Vagina (tissue), 2 donors: ENCODE measurements around the gene LMOD1. TPM values are rescaled to one million over a fixed set of nuclear protein-coding genes. Genes with fewer than 3 reads are reported as not detected.
"Not testable (repeated sequence)": the region's sequence is repeated elsewhere in the genome, so short reads cannot be mapped to it uniquely, and the experiment has no call there.

ENCODE experiments used
- DNase-seq, 2 donors: peaks; one replicate each; pipeline ENCODE4 v3.0.0-alpha.2; 2017; ENCODE audit errors: extremely low spot score in 2 of 2
- H3K27ac ChIP-seq: fragments of 200-600 bp; sonication (generic); one replicate; pipeline ENCODE4 v1.5.1; 2019
- H3K27me3 ChIP-seq: fragments of 200-600 bp; sonication (generic); one replicate; pipeline ENCODE4 v1.5.1; 2019
- H3K36me3 ChIP-seq, 2 donors: fragments of 200-600 bp; sonication (generic); one replicate each; pipeline ENCODE4 v1.5.1; 2017 to 2019
- H3K4me1 ChIP-seq: fragments of 200-600 bp; sonication (generic); one replicate; pipeline ENCODE4 v1.5.1; 2019
- H3K4me3 ChIP-seq, 2 donors: fragments of 200-600 bp; sonication (generic); 1 replicate in 1 of 2; 2 replicates in 1 of 2; pipeline ENCODE4 v1.5.1; 2016 to 2019
- H3K9me3 ChIP-seq: fragments of 200-600 bp; sonication (generic); one replicate; pipeline ENCODE4 v1.5.1; 2019
- CTCF ChIP-seq, 3 experiments: fragments of 450-650 bp in 2 of 3; fragments of 200-600 bp in 1 of 3; sonication (generic) in 1 of 3; IDR thresholded peaks; one replicate each; pipeline ENCODE4 v1.5.1; 2017 to 2019; ENCODE audit warnings: antibody characterized with exemption in 3 of 3, mild to moderate bottlenecking in 2 of 3, moderate library complexity in 2 of 3
- POLR2A ChIP-seq, 2 donors: fragments of 450-650 bp; IDR thresholded peaks; one replicate each; pipeline ENCODE4 v1.6.1; 2017; ENCODE audit warnings: antibody characterized with exemption in 2 of 2, mild to moderate bottlenecking in 2 of 2, moderate library complexity in 2 of 2
- POLR2AphosphoS5 ChIP-seq, 2 donors: sonication (generic); formaldehyde crosslinking; IDR thresholded peaks; one replicate each; pipeline ENCODE4 v1.9.0; 2017; ENCODE audit warnings: antibody characterized with exemption in 2 of 2, mild to moderate bottlenecking in 2 of 2, low read depth in 1 of 2; ENCODE audit not compliant: insufficient read depth in 1 of 2
- intact Hi-C: fragments of 100-400 bp; cut with DNase I; formaldehyde crosslinking; loops from one replicate; pipeline ENCODE4 v1.15.1; 2023
- total RNA-seq: library from RNA; depleted of rRNA; stranded (reverse); fragments of >200 nt; gene quantifications from one replicate; pipeline ENCODE4 v1.2.3, GENCODE V29; 2016

The LMOD1 gene
- total RNA-seq, 1 donor from 2014 or later = 107 TPM

- DNase-seq = no peak
- Histone ChIP-seq H3K4me3 (no peak overlapping the region), H3K27ac (no peak overlapping the region), H3K27me3 (no peaks in the 10 kb centered on the region), H3K36me3 (peaks cover 0 to 44% of the 10 kb centered on the region in 2 donors), H3K4me1 (no peaks in the 10 kb centered on the region), H3K9me3 (no peaks in the 10 kb centered on the region)
- intact Hi-C loops = loop anchor here (5.0 kb wide), 1 partner anchor 73 kb away; no protein-coding TSS in a partner anchor
- TF ChIP-seq POLR2AphosphoS5 (IDR thresholded peaks at IDR 0.05; ENCODE audit: insufficient read depth in 1 of 2, low read depth in 1 of 2) (no peak), CTCF (IDR thresholded peaks at IDR 0.05) (no peak), POLR2A (IDR thresholded peaks at IDR 0.05) (no peak)
Measured at GRCh38 chr1:201970334-201971159, 24.2 kb upstream of the LMOD1 start.

- H3K4me3 ChIP-seq = no peak overlapping the region
- no peaks in the 10 kb centered on the region for H3K9me3 ChIP-seq
- H3K27ac ChIP-seq = no peak overlapping the region
- DNase-seq = no peak
- intact Hi-C loops = loop anchor here (5.0 kb wide), 1 partner anchor 91 kb away; no protein-coding TSS in a partner anchor
- H3K4me1 ChIP-seq = no peaks in the 10 kb centered on the region
- no peaks in the 10 kb centered on the region for H3K27me3 ChIP-seq
- TF ChIP-seq POLR2A (IDR thresholded peaks at IDR 0.05) (no peak), CTCF (IDR thresholded peaks at IDR 0.05) (no peak), POLR2AphosphoS5 (IDR thresholded peaks at IDR 0.05; ENCODE audit: insufficient read depth in 1 of 2, low read depth in 1 of 2) (no peak)
- H3K36me3 ChIP-seq = peaks cover 0 to 60% of the 10 kb centered on the region in 2 donors
Measured at GRCh38 chr1:201968202-201968925, 22.0 kb upstream of the LMOD1 start.

- H3K27ac ChIP-seq = no peak overlapping the region
- no peaks in the 10 kb centered on the region for H3K9me3 ChIP-seq
- no peaks in the 10 kb centered on the region for H3K4me1 ChIP-seq
- no peak for DNase-seq
- TF ChIP-seq POLR2A (IDR thresholded peaks at IDR 0.05) = no peak
- no peak for TF ChIP-seq CTCF (IDR thresholded peaks at IDR 0.05)
- no peak for TF ChIP-seq POLR2AphosphoS5 (IDR thresholded peaks at IDR 0.05; ENCODE audit: insufficient read depth in 1 of 2, low read depth in 1 of 2)
- intact Hi-C loops = loop anchor here (5.0 kb wide), 1 partner anchor 89 kb away; no protein-coding TSS in a partner anchor
- H3K36me3 ChIP-seq = peaks cover 0 to 81% of the 10 kb centered on the region in 2 donors
- H3K27me3 ChIP-seq = no peaks in the 10 kb centered on the region
- H3K4me3 ChIP-seq = no peak overlapping the region
Measured at GRCh38 chr1:201966171-201966570, 19.8 kb upstream of the LMOD1 start.

GRCh38 chr1:201964261-201964660, 17.9 kb upstream of the LMOD1 start:
- no peak for DNase-seq
- intact Hi-C loops = no loop called here
- Histone ChIP-seq H3K4me1 (no peaks in the 10 kb centered on the region), H3K9me3 (no peaks in the 10 kb centered on the region), H3K27me3 (no peaks in the 10 kb centered on the region), H3K4me3 (no peak overlapping the region), H3K36me3 (peaks cover 0 to 72% of the 10 kb centered on the region in 2 donors), H3K27ac (no peak overlapping the region)
- TF ChIP-seq POLR2AphosphoS5 (IDR thresholded peaks at IDR 0.05; ENCODE audit: insufficient read depth in 1 of 2, low read depth in 1 of 2) (no peak), POLR2A (IDR thresholded peaks at IDR 0.05) (no peak), CTCF (IDR thresholded peaks at IDR 0.05) (no peak)

- H3K9me3 ChIP-seq, H3K27ac ChIP-seq, H3K27me3 ChIP-seq, intact Hi-C loops, H3K4me3 ChIP-seq, H3K4me1 ChIP-seq, DNase-seq: not testable (repeated sequence)
- peaks cover 0 to 72% of the 10 kb centered on the region in 2 donors for H3K36me3 ChIP-seq
Measured at GRCh38 chr1:201962382-201962781, 16.0 kb upstream of the LMOD1 start.
